ENCODE data around the gene WDR31. TPM values are rescaled to one million over a fixed set of nuclear protein-coding genes. Genes with fewer than 3 reads are reported as not detected.

Gene WDR31
- polyA plus RNA-seq, 3 donors = 1.1 to 1.5 (median 1.3) TPM

- H3K27ac ChIP-seq (ENCODE audit: low read depth, low read length) = no peak overlapping the region
- WGBS, 3 donors = 87 to 93% (median 87%) methylated on average over 2 of the region's 2 CpGs
These were observed 70.2 kb downstream of the WDR31 start for GRCh38 chr9:113269871-113270270.

- H3K27ac ChIP-seq (ENCODE audit: low read depth, low read length) = no peak overlapping the region
- WGBS, 3 donors = 89 to 93% (median 92%) methylated on average over 2 of the region's 2 CpGs
These were observed 70.7 kb downstream of the WDR31 start for GRCh38 chr9:113269355-113269754.

GRCh38 chr9:113267911-113268566 is 72.0 kb downstream of the WDR31 start:
- WGBS, 3 donors = 86 to 91% (median 87%) methylated on average over 4 of the region's 4 CpGs
- H3K27ac ChIP-seq (ENCODE audit: low read depth, low read length) = no peak overlapping the region

GRCh38 chr9:113266174-113266573 is 73.9 kb downstream of the WDR31 start:
- WGBS, 3 donors = 91 to 93% (median 92%) methylated on average over 3 of the region's 3 CpGs
- no peak overlapping the region for H3K27ac ChIP-seq (ENCODE audit: low read depth, low read length)

Other genes starting within 250 kb of the WDR31 start
- gene SLC31A2, start 189.3 kb downstream of the WDR31 start, polyA plus RNA-seq = 10 to 100 TPM; 16.6 to 32.0 (median 19.9) TPM
- gene FKBP15, start 119.0 kb downstream of the WDR31 start, polyA plus RNA-seq = 10 to 100 TPM in 2 of 3 donors, 1 to 10 TPM in 1; 7.9 to 13.9 (median 12.9) TPM
- gene SLC31A1, start 118.7 kb downstream of the WDR31 start, polyA plus RNA-seq = 10 to 100 TPM in 1 of 3 donors, 1 to 10 TPM in 2; 6.4 to 13.7 (median 8.0) TPM
- gene CDC26, start 64.7 kb downstream of the WDR31 start, polyA plus RNA-seq = 100 to 1,000 TPM in 1 of 3 donors, 10 to 100 TPM in 2; 17.4 to 105 (median 31.6) TPM
- gene PRPF4, start 64.6 kb downstream of the WDR31 start, polyA plus RNA-seq = 10 to 100 TPM in 2 of 3 donors, 1 to 10 TPM in 1; 9.2 to 15.1 (median 13.9) TPM
- under 1 TPM in 1 of 3 donors, not detected in 2; 0.25 TPM for gene RNF183, start 36.9 kb downstream of the WDR31 start, polyA plus RNA-seq
- 10 to 100 TPM in 1 of 3 donors, 1 to 10 TPM in 1, not detected in 1; 2.6 to 25.1 TPM for gene BSPRY, start 9.3 kb upstream of the WDR31 start, polyA plus RNA-seq
- gene HDHD3, start 36.7 kb upstream of the WDR31 start, polyA plus RNA-seq = 10 to 100 TPM in 2 of 3 donors, 1 to 10 TPM in 1; 8.1 to 30.5 (median 24.1) TPM
- 10 to 100 TPM; 32.5 to 56.7 (median 40.1) TPM for gene ALAD, start 61.0 kb upstream of the WDR31 start, polyA plus RNA-seq
- gene POLE3, start 70.4 kb upstream of the WDR31 start, polyA plus RNA-seq = 10 to 100 TPM; 23.3 to 33.0 (median 24.7) TPM
- gene C9orf43, start 70.5 kb upstream of the WDR31 start, polyA plus RNA-seq = under 1 TPM; 0.24 to 0.45 (median 0.42) TPM
- 10 to 100 TPM; 20.8 to 77.2 (median 56.6) TPM for gene RGS3, start 123.5 kb upstream of the WDR31 start, polyA plus RNA-seq

Data from adipose tissue (tissue), 3 donors.